ENCODE data around the gene BEAN1.
A peak's percentile ranks its signal among the peaks of the same experiment; 100 is the strongest.

BEAN1 gene

GRCh38 chr16:66525396-66526180 is 98.5 kb downstream of the BEAN1 start:
- no peak overlapping the region for H3K4me3 ChIP-seq (ENCODE audit: low read depth, low read length)
- DNase-seq (ENCODE audit: low read depth, low spot score), result peak; percentile 54
- in situ Hi-C loops (cut with HindIII; ENCODE audit: low sequenced_read_pairs), result no loop called here
- no peak for TF ChIP-seq CTCF (IDR thresholded peaks at IDR 0.05; ENCODE audit: low read depth, low read length)

DNA sequence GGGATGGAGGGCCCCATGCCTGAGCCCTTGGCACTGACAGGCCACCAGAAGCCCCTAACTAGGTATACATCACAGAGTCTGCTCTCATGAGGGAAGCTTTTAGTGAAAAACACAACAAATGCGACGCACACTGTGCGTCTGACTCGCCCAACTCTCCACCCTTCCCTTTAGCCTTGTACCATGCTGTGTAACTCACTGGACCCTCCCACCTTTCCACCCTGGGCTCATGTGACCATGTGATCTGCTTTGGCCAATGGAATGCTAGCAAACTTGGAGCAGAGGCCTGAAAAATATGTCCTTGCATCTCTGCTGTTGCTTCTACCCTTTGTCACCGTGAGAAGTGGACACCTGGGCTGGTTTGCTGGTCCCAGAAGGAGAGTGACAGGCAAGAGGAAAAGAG is 101.2 kb downstream of the BEAN1 start:
- no peak for TF ChIP-seq CTCF (IDR thresholded peaks at IDR 0.05; ENCODE audit: low read depth, low read length)
- in situ Hi-C loops (cut with HindIII; ENCODE audit: low sequenced_read_pairs), result no loop called here
- DNase-seq (ENCODE audit: low read depth, low spot score), result no peak
- no peak overlapping the region for H3K4me3 ChIP-seq (ENCODE audit: low read depth, low read length)

GRCh38 chr16:66529475-66529874 is 102.4 kb downstream of the BEAN1 start:
- in situ Hi-C loops (cut with HindIII; ENCODE audit: low sequenced_read_pairs), result no loop called here
- DNase-seq (ENCODE audit: low read depth, low spot score), result no peak
- TF ChIP-seq CTCF (IDR thresholded peaks at IDR 0.05; ENCODE audit: low read depth, low read length), result no peak
- H3K4me3 ChIP-seq (ENCODE audit: low read depth, low read length), result no peak overlapping the region
